ENCODE data around the gene CPLANE2.
"Not testable (repeated sequence)": the region's sequence is repeated elsewhere in the genome, so short reads cannot be mapped to it uniquely, and the experiment has no call there.

The CPLANE2 gene

GRCh38 chr1:16230744-16231143 is 6.2 kb downstream of the CPLANE2 start:
- no peak for DNase-seq (ENCODE audit: low read depth, low spot score)

DNA sequence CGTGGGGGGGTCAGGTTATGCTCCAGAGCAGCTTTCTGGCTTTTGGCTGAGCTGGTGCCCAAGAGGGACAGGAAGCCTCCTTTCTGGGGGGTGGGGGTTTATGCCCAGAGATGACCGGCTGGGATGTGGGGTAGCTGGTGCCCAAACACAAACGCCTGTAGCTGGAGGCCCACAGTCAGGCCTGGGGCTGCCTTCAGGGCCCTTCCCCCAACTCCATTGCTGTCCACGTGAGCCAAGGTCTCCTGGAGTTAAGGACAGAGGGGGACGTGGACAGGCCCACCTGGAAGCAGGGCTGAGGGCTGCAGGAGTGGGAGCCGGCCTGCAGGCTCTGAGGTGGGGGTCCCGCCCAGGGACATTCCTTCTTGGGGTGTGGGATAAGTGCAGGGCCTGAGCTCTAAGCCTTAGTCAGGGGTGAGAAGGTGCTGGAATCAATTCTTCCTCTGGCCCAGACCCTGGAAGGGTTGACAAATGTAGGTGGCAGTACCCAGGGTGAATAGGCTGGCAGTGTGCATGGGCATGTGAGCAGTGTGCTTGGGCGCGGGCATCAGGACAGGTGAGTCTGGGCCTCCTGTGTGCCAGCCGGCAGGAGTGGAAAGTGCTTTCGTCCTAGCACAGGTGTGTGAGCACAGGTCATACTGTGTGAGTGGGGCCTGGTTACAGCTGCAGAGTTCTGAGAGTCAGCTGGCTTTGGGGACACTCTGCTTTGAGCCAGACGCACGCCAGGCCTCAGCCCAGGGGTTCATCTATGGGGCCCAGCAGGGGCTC is 6.8 kb downstream of the CPLANE2 start:
- no peak for DNase-seq (ENCODE audit: low read depth, low spot score)

GRCh38 chr1:16226490-16227179 is 10.3 kb downstream of the CPLANE2 start:
- no peak for DNase-seq (ENCODE audit: low read depth, low spot score)

DNA sequence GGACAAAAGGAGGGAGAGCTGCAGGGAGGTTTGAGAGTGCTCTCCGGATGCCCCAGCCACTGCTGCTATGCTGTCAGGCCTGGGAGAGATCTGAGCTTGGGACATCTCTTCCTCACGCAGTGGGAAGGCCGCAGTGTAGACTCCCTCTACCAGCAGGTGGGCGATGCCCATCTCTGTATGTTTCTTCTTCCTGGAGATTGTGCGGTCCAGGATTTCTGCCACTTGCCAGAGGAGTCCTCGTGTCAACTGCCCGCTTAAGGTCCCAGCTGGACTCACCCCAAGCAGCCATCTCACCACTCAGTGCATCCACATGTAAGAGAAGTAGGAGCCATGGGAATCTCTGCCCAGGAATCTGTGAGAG is 10.9 kb downstream of the CPLANE2 start:
- DNase-seq (ENCODE audit: low read depth, low spot score): no peak

- DNase-seq (ENCODE audit: low read depth, low spot score): no peak
Observed at GRCh38 chr1:16224472-16224871, 12.5 kb downstream of the CPLANE2 start.

DNA sequence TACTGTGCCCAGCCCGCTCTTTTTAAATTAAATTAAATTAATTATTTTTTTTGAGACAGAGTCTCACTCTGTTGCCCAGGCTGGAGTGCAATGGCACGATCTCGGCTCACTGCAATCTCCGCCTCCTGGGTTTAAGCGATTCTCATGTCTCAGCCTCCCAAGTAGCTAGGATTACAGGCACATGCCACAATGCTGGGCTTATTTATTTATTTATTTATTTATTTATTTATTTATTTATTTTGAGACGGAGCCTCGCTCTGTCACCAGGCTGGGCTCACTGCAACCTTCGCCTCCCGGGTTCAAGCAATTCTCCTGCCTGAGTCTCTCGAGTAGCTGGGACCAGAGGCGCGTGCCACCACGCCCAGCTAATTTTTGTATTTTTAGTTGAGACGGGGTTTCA is 14.3 kb downstream of the CPLANE2 start:
- DNase-seq (ENCODE audit: low read depth, low spot score): not testable (repeated sequence)

DNA sequence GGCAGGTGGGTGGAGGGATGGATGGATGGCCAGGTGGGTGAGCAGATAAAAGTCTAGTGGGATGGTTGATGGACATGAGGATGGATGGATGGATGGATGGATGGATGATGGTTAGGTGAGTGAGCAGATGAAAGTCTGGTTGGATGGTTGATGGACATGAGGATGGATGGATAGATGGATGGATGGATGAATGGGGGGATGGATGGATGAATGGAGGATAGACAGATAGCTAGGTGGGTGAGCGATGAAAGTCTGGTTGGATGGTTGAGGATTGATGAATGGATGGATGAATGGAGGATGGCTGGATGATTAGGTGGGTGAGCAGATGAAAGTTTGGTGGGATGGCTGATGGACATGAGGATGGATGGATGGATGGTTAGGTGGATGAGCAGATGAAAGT is 15.5 kb downstream of the CPLANE2 start:
- DNase-seq (ENCODE audit: low read depth, low spot score): no peak

DNA sequence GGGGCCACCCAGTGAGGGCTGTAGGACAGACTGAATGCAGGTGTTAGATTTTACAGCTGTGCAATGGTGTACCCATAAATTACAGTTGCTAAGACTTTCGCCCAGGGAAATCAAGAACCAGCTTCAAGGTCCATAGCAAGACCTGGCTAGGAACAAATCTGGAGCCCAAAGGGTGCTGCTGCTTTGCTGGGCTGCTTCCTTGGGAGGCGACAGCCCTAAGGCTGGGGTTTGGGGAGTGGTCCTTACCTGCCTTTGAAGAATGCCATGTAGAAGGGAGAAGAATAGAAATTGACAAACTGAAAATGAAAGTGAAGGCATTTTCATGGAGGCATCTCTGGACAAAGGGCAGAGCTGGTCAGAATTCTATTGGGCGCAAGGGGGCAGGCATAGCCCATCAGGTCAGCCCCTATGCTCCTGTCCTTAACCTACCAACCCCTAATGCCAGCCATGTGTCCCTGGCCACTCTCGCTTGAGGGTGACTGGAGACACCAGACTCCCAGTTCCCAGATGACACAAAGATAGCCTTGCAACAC is 16.9 kb downstream of the CPLANE2 start:
- DNase-seq (ENCODE audit: low read depth, low spot score): no peak

DNA sequence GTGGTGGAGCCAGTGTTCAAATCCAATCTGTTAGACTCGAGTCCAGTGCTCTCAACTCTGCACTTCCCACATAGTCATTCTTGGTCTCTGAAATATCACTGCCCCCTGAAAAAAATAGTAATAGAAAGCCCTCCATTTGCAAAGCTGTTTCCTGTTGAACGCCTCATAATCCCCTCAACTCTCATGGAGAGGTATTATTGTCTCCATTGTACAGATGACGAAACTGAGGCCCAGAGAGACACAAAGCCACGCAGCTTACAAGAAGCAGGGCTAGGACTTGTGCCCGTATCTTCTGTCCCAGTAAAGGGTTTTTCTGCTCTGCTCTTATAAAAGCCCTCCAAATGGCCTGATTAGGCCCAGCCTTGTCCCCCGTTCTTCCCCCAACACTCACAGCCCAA is 18.3 kb downstream of the CPLANE2 start:
- no peak for DNase-seq (ENCODE audit: low read depth, low spot score)

- DNase-seq (ENCODE audit: low read depth, low spot score): no peak
Observed at GRCh38 chr1:16218014-16218673, 18.8 kb downstream of the CPLANE2 start.

DNA sequence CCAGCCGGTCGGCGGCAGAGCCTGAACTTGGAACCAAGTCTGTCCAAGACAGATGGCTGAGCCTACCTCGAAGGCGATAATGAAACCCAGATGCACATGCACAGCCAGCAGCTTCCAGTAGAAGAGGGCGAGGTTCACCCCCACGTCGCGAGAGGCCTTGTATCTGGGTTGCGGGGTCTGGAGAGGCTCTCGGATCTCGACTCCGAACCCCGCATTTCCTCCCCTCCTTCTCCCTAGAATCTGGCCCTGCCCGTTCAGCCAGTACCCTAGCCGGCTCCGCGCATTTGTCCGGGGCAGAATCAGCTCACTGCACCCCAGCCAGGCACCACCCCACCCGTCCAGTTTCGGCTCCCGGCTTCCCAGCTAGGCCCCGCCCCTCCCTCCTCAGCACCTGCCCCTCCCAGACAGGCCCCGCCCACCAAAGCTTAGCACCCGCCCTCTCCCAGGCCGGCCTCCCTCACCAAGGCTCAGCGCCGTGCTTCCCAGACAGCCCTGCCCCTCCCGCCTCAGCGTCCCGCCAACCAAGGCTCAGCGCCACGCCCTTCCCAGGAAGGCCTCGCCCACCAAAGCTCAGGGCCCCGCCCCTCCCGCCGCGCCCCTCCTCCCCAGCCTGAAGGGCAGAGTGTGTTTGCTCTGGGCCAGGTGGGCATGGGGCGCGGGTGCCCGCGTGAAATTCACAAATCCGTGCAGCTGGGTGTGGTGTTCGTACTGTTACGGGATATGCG is 19.8 kb downstream of the CPLANE2 start:
- peak; percentile 88 for DNase-seq (ENCODE audit: low read depth, low spot score)

GRCh38 chr1:16215882-16216753 is 20.9 kb downstream of the CPLANE2 start:
- no peak for DNase-seq (ENCODE audit: low read depth, low spot score)

- not testable (repeated sequence) for DNase-seq (ENCODE audit: low read depth, low spot score)
Observed at GRCh38 chr1:16215240-16215639, 21.7 kb downstream of the CPLANE2 start.

DNA sequence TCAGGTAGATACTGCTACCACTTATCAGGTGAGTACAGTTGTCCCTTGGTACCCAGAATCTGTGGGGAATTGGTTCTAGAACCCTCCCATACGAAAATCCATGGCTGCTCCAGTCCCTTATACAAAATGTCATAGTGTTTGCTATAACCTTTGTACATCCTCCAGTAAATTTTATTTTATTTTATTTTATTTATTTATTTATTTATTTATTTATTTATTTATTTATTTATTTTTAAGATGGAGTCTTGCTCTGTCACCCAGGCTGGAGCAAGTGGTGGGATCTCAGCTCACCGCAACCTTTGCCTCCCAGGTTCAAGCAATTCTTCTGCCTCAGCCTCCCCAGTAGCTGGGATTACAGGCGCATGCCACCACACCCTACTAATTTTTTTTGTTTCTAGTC is 23.4 kb downstream of the CPLANE2 start:
- DNase-seq (ENCODE audit: low read depth, low spot score): not testable (repeated sequence)

DNA sequence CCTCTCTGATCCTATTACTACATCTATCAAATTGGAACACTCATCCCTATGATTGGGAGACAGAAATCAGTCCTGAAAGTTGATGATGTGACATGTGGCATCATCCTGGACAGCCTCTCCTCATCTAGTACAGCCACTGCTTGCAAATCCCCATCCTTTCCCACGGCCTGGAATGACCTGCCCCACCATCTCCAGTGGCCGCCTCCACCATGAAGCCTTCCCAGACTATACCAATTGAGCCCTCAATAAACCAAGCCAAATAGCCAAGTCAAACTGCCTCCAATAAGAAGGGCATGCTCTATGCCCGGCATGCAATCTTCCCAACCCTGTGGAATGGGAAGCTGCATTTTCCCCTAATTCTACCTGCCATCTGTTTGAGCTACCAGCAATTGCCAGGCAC is 24.0 kb downstream of the CPLANE2 start:
- DNase-seq (ENCODE audit: low read depth, low spot score): no peak

GRCh38 chr1:16212251-16212961 is 24.6 kb downstream of the CPLANE2 start, which contains the start of gene ARHGEF19:
TSS of gene ARHGEF19 (minus strand) at chr1:16212652. CDS start at chr1:16209054, 3,598 bp downstream.
- DNase-seq (ENCODE audit: low read depth, low spot score): no peak

GRCh38 chr1:16211824-16212223 is 25.2 kb downstream of the CPLANE2 start:
- no peak for DNase-seq (ENCODE audit: low read depth, low spot score)

DNA sequence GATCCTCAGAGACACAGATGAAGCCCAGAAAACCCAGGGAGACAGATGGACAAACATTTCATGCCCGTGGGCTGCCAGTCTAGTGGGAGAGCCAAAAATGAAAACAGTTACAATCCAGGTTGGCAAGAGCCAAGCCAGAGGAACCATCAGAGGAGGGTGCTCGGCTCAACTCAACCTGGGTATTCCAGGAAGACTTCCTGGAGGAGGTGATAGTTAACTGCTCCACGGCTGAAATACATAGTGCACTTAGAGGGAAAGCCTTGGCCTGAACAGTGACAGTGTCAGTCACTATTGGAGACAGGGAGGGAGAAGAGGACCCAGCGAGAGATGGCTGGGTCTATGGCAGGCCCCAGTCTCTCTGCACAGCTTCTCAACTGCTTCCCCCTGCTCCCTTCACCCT is 26.4 kb downstream of the CPLANE2 start:
- no peak for DNase-seq (ENCODE audit: low read depth, low spot score)

DNA sequence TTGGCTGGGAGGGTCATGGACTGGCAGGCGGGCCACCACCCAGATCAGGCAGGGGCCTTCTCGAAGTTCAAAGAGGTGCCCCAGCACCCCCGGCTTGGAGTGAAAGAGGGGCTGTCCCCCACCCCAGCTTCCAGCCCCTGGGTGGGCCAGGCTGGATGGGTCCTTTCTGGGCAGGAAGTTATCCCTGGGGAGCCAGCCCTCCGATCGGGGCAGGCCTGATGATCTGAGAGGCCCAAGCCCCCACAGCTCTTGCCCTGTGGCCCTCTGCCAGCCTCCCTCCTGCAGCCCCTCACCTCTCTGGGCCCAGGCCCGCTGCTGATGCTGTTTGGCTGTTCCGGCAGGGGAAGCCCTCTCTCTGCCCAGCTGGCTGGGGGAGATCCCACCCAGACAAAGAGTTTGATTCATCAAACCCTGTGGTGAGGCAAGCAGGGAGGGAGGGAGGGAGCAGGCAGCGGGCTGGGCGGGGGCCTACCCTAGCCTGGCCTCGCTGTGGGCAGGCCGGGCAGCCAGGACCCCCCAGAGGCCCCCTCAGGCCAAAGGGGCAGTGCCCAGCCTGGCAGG is 27.1 kb downstream of the CPLANE2 start:
- DNase-seq (ENCODE audit: low read depth, low spot score): no peak

All from brain pericyte (primary cell).